GM21576 (cell line): ENCODE measurements around the gene ZFP92.
"Not testable (repeated sequence)": the region's sequence is repeated elsewhere in the genome, so short reads cannot be mapped to it uniquely, and the experiment has no call there.

ENCODE experiments used
- ATAC-seq: cut with Tn5 transposase; IDR thresholded peaks from one replicate; pipeline ENCODE4 v1.9.1; 2021; ENCODE audit warnings: mild to moderate bottlenecking, moderate library complexity; ENCODE audit not compliant: unreplicated experiment

ZFP92 gene

GRCh38 chrX:153384973-153385372 is 26.3 kb upstream of the ZFP92 start:
- not testable (repeated sequence) for ATAC-seq

GRCh38 chrX:153386097-153386496 is 25.2 kb upstream of the ZFP92 start:
- no peak for ATAC-seq

- no peak for ATAC-seq
These were observed 23.9 kb upstream of the ZFP92 start for GRCh38 chrX:153387345-153387744.

GRCh38 chrX:153387987-153388721 is 23.1 kb upstream of the ZFP92 start:
- no peak for ATAC-seq

GRCh38 chrX:153388722-153389459 is 22.4 kb upstream of the ZFP92 start:
- ATAC-seq, result no peak

- ATAC-seq, result not testable (repeated sequence)
These were observed 21.9 kb upstream of the ZFP92 start for GRCh38 chrX:153389460-153389768.

GRCh38 chrX:153392642-153393321 is 18.5 kb upstream of the ZFP92 start:
- ATAC-seq, result no peak

GRCh38 chrX:153394612-153395011 is 16.7 kb upstream of the ZFP92 start:
- no peak for ATAC-seq

GRCh38 chrX:153395613-153396319 is 15.5 kb upstream of the ZFP92 start:
- no peak for ATAC-seq

- ATAC-seq, result no peak
These were observed 14.7 kb upstream of the ZFP92 start for GRCh38 chrX:153396320-153397195.

GRCh38 chrX:153397256-153397960 is 13.9 kb upstream of the ZFP92 start:
- no peak for ATAC-seq

GRCh38 chrX:153398275-153398960 is 12.9 kb upstream of the ZFP92 start:
- ATAC-seq, result no peak

- ATAC-seq, result peak; percentile 62
These were observed 10.8 kb upstream of the ZFP92 start for GRCh38 chrX:153400146-153401132.

- no peak for ATAC-seq
These were observed 10.0 kb upstream of the ZFP92 start, which contains the start of gene PNMA6E for GRCh38 chrX:153401133-153401764. Gene PNMA6E, minus strand, starts transcription at chrX:153401350. Its CDS starts 2,501 bp downstream, at chrX:153398849.

GRCh38 chrX:153404333-153404732 is 6.9 kb upstream of the ZFP92 start:
- ATAC-seq, result not testable (repeated sequence)

GRCh38 chrX:153405426-153405825 is 5.8 kb upstream of the ZFP92 start:
- ATAC-seq, result no peak

GRCh38 chrX:153406011-153406410 is 5.3 kb upstream of the ZFP92 start:
- no peak for ATAC-seq
